Activated CD4-positive, alpha-beta T cell treated with anti-CD3 and anti-CD28 coated beads, Interleukin-2, amount 50 U/mL, for 48 hours (primary cell): ENCODE data around the gene TRIM46.
A peak's percentile ranks its signal among the peaks of the same experiment; 100 is the strongest.

ENCODE experiments used
- DNase-seq, 2 experiments: peaks; one replicate each; pipeline ENCODE4 v3.0.0-alpha.2; 2020

Gene TRIM46

GRCh38 chr1:155174324-155175280, 953 bp downstream of the TRIM46 start:
- DNase-seq: peak; percentile 62 to 67

- DNase-seq: no peak
Measured at GRCh38 chr1:155175281-155175926, 1.8 kb downstream of the TRIM46 start.

- peak in 1 of 2 experiments; percentile 37 for DNase-seq
Measured at GRCh38 chr1:155175927-155176371, 2.3 kb downstream of the TRIM46 start.

- DNase-seq: peak; percentile 94
Measured at GRCh38 chr1:155176544-155177071, 3.0 kb downstream of the TRIM46 start.

GRCh38 chr1:155177192-155177917, 3.7 kb downstream of the TRIM46 start:
- peak in 1 of 2 experiments; percentile 1 for DNase-seq

- DNase-seq: peak in 1 of 2 experiments; percentile 2
Measured at GRCh38 chr1:155177918-155178281, 4.3 kb downstream of the TRIM46 start.

- DNase-seq: peak in 1 of 2 experiments; percentile 3
Measured at GRCh38 chr1:155178441-155179111, 4.9 kb downstream of the TRIM46 start.

- peak in 1 of 2 experiments; percentile 1 for DNase-seq
Measured at GRCh38 chr1:155179112-155180031, 5.7 kb downstream of the TRIM46 start.

GRCh38 chr1:155181371-155182051, 7.9 kb downstream of the TRIM46 start:
- DNase-seq: no peak

- no peak for DNase-seq
Measured at GRCh38 chr1:155182052-155182550, 8.5 kb downstream of the TRIM46 start.

GRCh38 chr1:155183775-155184221, 10.1 kb downstream of the TRIM46 start:
- no peak for DNase-seq

- DNase-seq: no peak
Measured at GRCh38 chr1:155184351-155184811, 10.7 kb downstream of the TRIM46 start.

GRCh38 chr1:155184835-155185782, 11.5 kb downstream of the TRIM46 start:
- DNase-seq: no peak

GRCh38 chr1:155185783-155186066, 12.1 kb downstream of the TRIM46 start:
- no peak for DNase-seq

GRCh38 chr1:155186067-155186793, 12.6 kb downstream of the TRIM46 start:
- DNase-seq: no peak

GRCh38 chr1:155186794-155187455, 13.3 kb downstream of the TRIM46 start:
- no peak for DNase-seq

- no peak for DNase-seq
Measured at GRCh38 chr1:155187456-155187891, 13.8 kb downstream of the TRIM46 start.

GRCh38 chr1:155188268-155188667, 14.6 kb downstream of the TRIM46 start:
- no peak for DNase-seq
